ENCODE results near the gene TCEAL2.

- TF ChIP-seq CTCF (IDR thresholded peaks at IDR 0.05) (no peak), POLR2A (IDR thresholded peaks at IDR 0.05) (no peak)
Measured at GRCh38 chrX:102154900-102155805, 29.7 kb downstream of the TCEAL2 start.

Data from ovary (tissue), 3 donors.